ENCODE results near the gene TEX14. TPM values are rescaled to one million over a fixed set of nuclear protein-coding genes. Genes with fewer than 3 reads are reported as not detected.

Gene TEX14
- polyA plus RNA-seq, 3 donors: 0.25 TPM; not detected in 2

DNA sequence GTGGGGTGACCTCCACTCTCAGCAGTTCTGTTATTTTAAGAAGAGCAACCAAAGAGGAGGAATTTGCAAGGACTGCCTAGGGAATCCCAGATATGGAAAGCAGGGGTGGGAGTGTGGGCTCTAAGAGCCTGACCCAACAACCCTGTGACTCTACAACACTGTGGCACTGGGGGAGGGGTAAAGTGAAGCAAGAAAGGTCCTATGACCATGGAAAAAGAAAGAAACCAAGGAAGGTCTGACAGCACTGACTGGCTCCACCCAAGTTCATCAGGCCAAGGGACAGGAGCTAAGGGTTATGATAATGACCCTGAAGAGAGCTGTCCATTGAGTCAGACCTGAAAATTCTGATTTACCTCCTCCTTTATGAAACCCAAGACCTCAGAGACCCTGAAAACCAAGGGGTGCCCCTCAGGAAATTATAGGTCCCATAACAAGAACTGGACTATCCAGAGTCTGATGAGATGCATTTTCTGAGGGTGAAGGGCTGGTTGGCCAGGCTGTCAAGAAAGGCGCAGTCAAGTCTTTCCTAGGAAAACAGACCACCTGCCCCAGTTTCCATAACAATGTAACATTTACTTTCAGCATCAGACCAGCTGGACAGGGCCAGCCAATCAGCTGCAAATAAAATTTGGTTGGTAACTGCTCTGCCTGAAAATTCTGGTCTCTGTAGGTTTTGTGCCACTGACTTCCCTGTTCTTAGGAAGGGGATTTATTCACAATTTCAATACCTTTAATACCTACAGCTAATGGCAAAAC lies 123.6 kb downstream of the TEX14 start:
- TF ChIP-seq, protein P1, sequence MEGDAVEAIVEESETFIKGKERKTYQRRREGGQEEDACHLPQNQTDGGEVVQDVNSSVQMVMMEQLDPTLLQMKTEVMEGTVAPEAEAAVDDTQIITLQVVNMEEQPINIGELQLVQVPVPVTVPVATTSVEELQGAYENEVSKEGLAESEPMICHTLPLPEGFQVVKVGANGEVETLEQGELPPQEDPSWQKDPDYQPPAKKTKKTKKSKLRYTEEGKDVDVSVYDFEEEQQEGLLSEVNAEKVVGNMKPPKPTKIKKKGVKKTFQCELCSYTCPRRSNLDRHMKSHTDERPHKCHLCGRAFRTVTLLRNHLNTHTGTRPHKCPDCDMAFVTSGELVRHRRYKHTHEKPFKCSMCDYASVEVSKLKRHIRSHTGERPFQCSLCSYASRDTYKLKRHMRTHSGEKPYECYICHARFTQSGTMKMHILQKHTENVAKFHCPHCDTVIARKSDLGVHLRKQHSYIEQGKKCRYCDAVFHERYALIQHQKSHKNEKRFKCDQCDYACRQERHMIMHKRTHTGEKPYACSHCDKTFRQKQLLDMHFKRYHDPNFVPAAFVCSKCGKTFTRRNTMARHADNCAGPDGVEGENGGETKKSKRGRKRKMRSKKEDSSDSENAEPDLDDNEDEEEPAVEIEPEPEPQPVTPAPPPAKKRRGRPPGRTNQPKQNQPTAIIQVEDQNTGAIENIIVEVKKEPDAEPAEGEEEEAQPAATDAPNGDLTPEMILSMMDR (IDR thresholded peaks at IDR 0.05): no peak
- no peaks in the 10 kb centered on the region for H3K36me3 Mint-ChIP-seq
- H3K27ac ChIP-seq (ENCODE audit: low read depth in 1 of 2, low read length in 2 of 2): peak overlapping the region; percentile 57 to 74
- peaks cover 0 to 2% (median 0%) of the 10 kb centered on the region in 7 donors for H3K9me3 Mint-ChIP-seq
- H3K79me2 ChIP-seq (ENCODE audit: insufficient read depth, low read length): no peaks in the 10 kb centered on the region
- no peak overlapping the region for H3K9ac ChIP-seq (ENCODE audit: insufficient read depth, low read length, poor library complexity, severe bottlenecking)
- H3K4me3 ChIP-seq (replicated peaks in 1 of 3; ENCODE audit: low read depth in 2 of 3, low read length in 3 of 3): peak overlapping the region in 1 of 3 experiments; percentile 40
- H3K27me3 Mint-ChIP-seq (ENCODE audit: low read depth in 3 of 3): peaks cover 0 to 1% (median 0%) of the 10 kb centered on the region in 3 donors
- H3K36me3 ChIP-seq (replicated peaks in 1 of 2; ENCODE audit: control insufficient read depth in 1 of 2, insufficient read depth in 2 of 2, low read length in 2 of 2): no peaks in the 10 kb centered on the region
- no CpG with 5 or more reads among the region's 1 CpG for WGBS (ENCODE audit: insufficient coverage)
- H3K4me2 ChIP-seq (replicated peaks; ENCODE audit: extremely low read depth, low read length, poor library complexity, severe bottlenecking): peak overlapping the region; percentile 38
- H3K4me1 ChIP-seq (ENCODE audit: control insufficient read depth in 1 of 2, insufficient read depth in 2 of 2, low read length in 2 of 2): peaks cover 44 to 53% of the 10 kb centered on the region in 2 donors
- peak overlapping the region; percentile 12 for H2AFZ ChIP-seq (ENCODE audit: insufficient read depth, low read depth, low read length, poor library complexity, severe bottlenecking)
- no peaks in the 10 kb centered on the region for H4K20me1 ChIP-seq (ENCODE audit: insufficient read depth, low read length)
- DNase-seq: no peak
- H3K27ac Mint-ChIP-seq: peak overlapping the region; percentile 74 to 85 (median 80)
- no peaks in the 10 kb centered on the region for H3K9me3 ChIP-seq (replicated peaks in 1 of 2; ENCODE audit: control insufficient read depth in 1 of 2, insufficient read depth in 1 of 2, low read length in 2 of 2)
- H3K4me1 Mint-ChIP-seq: peaks cover 55% of the 10 kb centered on the region
- H3K4me3 Mint-ChIP-seq: peak overlapping the region in 1 of 2 donors; percentile 42
- H3K27me3 ChIP-seq (ENCODE audit: control insufficient read depth in 2 of 2, insufficient read depth in 2 of 2, low read length in 2 of 2): no peaks in the 10 kb centered on the region
- intact Hi-C loops (cut with micrococcal nuclease): no loop called here

DNA sequence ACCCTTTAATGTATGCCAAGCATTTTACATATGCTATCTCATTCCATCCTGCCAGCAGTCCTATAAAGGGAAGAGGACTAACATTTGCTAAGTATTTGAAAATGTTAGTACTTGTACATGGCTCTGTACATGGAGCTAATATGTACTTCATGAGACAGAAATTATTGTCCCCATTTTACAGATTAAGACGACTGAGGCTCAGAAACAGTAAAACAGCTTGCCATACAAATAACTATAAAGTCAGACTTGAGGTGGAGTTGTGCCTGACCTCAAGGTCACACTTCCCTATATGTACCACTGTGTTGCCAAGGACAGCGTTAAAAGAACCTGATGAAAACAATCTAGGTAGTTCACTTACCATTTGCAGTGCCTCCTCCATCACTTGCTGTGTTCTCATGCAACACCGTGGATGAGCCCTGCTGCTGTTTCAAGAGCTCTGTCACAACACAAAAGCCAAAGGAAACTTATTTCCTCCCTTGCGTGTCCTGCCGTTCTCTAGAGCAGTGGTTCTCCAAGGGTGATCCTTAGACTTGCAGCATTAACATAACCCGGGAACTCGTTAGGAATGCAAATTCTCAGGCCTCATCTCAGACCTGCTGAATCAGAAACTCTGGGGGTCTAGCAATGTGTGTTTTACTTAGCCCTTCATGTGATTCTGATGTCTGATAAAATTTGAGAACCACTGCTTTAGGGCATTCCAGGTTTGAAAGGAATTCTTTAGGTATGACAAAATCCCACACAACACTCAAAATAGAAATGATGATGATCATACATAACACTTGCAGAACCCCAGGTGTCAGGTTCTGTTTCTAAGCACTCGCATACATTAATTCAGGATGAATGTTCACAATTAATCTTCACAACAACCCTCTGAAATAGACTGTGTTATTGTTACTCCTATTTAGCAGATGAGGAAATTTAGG lies 126.2 kb downstream of the TEX14 start:
- H3K4me3 Mint-ChIP-seq: no peak overlapping the region
- Histone ChIP-seq H3K9ac (ENCODE audit: insufficient read depth, low read length, poor library complexity, severe bottlenecking) (no peak overlapping the region), H3K4me2 (replicated peaks; ENCODE audit: extremely low read depth, low read length, poor library complexity, severe bottlenecking) (no peak overlapping the region), H3K27me3 (ENCODE audit: control insufficient read depth in 2 of 2, insufficient read depth in 2 of 2, low read length in 2 of 2) (no peaks in the 10 kb centered on the region), H3K4me3 (replicated peaks in 1 of 3; ENCODE audit: low read depth in 2 of 3, low read length in 3 of 3) (no peak overlapping the region), H3K36me3 (replicated peaks in 1 of 2; ENCODE audit: control insufficient read depth in 1 of 2, insufficient read depth in 2 of 2, low read length in 2 of 2) (no peaks in the 10 kb centered on the region), H3K9me3 (replicated peaks in 1 of 2; ENCODE audit: control insufficient read depth in 1 of 2, insufficient read depth in 1 of 2, low read length in 2 of 2) (no peaks in the 10 kb centered on the region), H4K20me1 (ENCODE audit: insufficient read depth, low read length) (no peaks in the 10 kb centered on the region), H3K4me1 (ENCODE audit: control insufficient read depth in 1 of 2, insufficient read depth in 2 of 2, low read length in 2 of 2) (peaks cover 41 to 48% of the 10 kb centered on the region in 2 donors), H3K79me2 (ENCODE audit: insufficient read depth, low read length) (no peaks in the 10 kb centered on the region), H2AFZ (ENCODE audit: insufficient read depth, low read depth, low read length, poor library complexity, severe bottlenecking) (no peak overlapping the region), H3K27ac (ENCODE audit: low read depth in 1 of 2, low read length in 2 of 2) (no peak overlapping the region)
- H3K27me3 Mint-ChIP-seq (ENCODE audit: low read depth in 3 of 3): peaks cover 0 to 3% (median 0%) of the 10 kb centered on the region in 3 donors
- TF ChIP-seq, protein P1 (IDR thresholded peaks at IDR 0.05): no peak
- no peak for DNase-seq
- peaks cover 0 to 2% (median 0%) of the 10 kb centered on the region in 7 donors for H3K9me3 Mint-ChIP-seq
- H3K4me1 Mint-ChIP-seq: peaks cover 48% of the 10 kb centered on the region
- WGBS (ENCODE audit: insufficient coverage): 50% methylated on average over 5 of the region's 8 CpGs
- no peak overlapping the region for H3K27ac Mint-ChIP-seq
- intact Hi-C loops (cut with micrococcal nuclease): no loop called here
- no peaks in the 10 kb centered on the region for H3K36me3 Mint-ChIP-seq
